Occipital lobe (tissue), 2 donors: Measurements from ENCODE around the gene ERVK3-1. TPM values are rescaled to one million over a fixed set of nuclear protein-coding genes. Genes with fewer than 3 reads are reported as not detected.
"Not testable (repeated sequence)": the region's sequence is repeated elsewhere in the genome, so short reads cannot be mapped to it uniquely, and the experiment has no call there.

Experiments
- DNase-seq: peaks from one replicate; lab custom pipeline; 2025; lab: John Stamatoyannopoulos, UW
- total RNA-seq: library from RNA; depleted of rRNA; stranded (reverse); fragments of >200 nt; gene quantifications from one replicate; pipeline ENCODE4 v1.2.3, GENCODE V29; 2014

ERVK3-1 gene
- total RNA-seq, 1 donor from 2014 or later = 20.6 TPM

DNA sequence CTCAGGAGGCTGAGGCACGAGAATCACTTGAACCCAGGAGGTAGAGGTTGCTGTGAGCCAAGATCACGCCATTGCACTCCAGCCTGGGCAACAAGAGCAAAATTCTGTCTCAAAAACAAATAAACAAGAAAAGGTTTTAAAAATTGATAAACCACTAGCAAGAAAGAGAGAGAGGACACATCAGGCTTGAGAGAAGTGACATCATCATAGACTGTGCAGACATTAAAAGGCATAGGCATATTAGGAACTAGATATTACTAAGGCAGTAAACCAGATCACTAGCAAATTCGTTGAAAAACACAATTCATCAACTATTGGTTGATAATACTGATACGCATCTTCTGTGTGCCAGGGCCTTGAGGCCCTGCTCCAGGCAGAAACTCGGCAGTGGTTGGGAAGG, 40.4 kb downstream of the ERVK3-1 start:
- DNase-seq = no peak

DNA sequence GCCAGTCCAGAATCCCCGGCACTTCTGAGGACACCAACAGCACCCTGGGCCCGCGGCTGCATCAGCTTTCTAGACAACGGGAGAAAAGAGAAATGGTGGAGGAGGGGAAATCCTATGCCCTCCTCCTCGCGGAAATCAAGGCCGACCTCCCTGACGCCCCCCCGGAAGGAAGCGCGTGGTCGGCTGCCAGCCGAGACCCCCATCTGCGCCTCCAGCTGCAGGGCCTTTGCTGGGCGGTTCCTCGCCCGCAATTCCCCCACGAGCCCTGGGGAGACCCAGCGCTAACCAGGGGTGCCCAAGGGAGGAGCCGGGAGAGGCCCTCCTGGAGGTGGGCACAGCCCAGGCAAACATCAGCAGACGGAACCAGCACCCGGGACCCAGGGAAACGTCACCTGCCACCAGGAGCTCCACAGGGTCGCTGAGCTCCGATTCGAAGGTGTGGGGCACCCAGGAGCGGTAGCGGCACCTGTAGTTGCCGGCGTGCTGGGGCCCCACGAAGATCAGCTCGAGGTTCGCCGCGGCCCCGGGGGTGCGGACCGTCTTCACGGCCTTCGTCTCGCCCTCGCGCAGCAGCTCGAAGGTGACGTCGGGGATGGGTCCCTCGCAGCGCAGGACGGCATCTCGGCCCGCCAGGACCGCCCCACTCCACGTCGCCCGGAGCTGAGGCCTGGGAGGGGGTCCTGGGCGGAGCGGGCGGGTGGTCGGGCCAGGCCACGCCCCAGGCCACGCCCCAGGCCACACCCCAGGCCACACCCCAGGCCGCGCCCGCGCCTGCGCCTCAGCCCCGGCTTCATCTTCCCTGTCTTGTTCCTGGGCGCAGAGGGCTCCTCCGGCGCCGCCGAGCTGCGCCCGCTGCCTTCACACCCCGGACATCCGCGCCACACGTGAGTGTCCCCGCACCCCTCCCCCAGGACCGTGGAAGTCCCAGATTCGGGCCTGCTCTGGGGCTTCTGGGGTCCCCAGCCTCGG, 42.1 kb downstream of the ERVK3-1 start:
- DNase-seq = peak; percentile 80

DNA sequence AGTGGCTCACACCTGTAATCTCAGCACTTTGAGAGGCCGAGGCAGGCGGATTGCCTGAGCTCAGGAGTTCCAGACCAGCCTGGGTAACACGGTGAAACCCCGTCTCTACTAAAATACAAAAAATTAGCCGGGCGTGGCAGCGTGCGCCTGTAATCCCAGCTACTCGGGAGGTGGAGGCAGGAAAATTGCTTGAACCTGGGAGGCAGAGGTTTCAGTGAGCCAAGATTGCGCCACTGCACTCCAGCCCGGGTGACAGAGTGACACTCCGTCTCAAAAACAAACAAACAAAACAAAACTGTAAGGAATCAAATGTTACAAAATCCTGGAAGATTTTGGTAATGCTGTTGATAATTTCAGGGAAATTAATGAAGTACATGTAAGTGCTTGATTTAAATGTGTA, 42.9 kb downstream of the ERVK3-1 start:
- DNase-seq = not testable (repeated sequence)

DNA sequence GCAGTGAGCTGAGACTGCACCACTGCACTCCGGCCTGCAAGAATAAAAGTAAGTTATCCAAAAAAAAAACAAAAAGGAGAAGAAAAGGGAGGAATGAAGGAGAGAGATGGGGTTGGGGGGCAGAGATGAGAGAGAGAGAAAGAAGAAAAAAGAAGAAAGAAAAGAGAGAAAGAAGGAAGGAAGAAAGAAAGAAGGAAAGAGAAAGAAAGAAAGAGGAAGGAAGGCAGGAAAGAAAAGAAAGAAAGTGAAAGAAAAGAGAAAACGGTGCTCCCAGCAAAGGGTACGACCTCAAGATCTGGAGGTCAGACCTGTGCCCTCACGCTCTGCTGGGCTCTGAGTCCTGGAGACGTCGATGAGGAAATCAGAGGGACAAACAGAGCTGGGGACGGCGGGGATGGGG, 44.4 kb downstream of the ERVK3-1 start:
- DNase-seq = no peak

DNA sequence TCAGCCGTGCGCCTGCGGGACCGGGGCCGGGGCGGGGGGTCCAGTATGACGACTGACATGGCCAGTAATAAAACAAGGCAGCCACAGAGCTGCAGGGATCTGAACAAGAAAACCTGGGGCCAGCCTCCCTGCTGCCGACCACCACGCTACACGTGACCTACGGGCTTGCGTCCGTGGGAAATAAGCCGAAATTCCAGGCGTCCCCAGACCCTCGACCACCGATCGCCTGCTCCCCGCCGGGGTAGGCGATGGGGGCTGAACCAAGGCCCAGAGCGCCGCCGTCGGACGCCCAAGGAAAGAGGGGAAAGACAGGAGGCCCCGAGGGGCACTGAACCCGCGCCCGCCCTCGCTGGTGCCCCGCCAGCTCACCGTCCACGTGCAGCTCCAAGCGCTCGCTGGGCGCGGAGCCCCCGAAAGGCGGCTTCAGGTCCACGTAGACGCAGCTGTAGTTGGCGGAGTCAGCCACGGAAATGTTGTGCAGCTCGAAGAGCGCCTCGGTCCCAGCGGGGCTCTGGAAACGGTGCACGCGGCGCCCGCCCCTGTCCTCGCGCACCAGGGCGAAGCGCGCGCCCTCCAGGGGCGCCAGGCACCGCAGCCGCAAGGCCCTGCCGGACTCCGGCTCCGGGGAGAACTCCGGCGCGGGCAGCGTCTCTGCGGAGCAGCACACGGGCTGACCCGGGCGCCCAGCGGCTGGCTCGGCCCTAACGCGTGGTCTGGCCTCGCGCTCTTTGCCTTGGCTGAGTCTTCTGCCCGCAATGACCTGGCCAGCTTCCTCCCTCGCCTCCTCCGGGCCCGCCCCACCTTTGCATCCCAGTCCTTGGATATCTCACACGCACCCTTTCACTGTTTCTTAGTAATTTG, 45.1 kb downstream of the ERVK3-1 start:
- no peak for DNase-seq

DNA sequence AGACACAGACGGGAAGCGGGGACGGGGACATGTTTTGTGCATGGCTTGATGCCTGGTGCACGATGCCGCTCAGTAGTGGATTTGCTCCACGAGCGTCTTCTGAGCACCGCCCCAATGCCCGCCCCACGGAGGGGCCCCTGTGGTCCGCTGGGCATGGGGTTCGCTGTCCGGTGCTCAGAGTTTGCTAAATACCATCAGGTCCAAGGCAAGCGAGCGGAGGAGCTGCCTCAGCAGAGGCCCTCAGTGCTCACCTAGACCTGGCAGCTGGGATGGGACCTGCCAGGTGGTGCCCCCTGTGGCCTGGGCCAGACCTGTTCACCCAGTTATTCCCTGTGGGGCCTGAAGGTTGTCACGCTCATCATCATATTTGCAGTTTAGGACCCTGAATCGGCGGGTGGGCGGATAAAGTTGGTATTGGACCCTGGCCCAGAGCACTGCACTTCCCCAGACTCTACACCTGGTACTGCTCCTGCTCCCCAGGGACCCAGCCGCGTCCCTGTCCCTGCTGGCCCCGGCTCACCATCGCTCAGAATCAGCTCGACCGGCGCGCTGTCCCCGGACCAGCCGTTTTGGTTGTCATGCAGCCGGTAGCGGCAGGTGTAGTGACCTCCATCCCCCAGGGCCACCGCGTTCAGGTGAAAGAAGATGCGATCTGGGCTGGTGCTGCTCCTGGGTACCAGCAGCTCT, 45.8 kb downstream of the ERVK3-1 start:
- DNase-seq = no peak

DNA sequence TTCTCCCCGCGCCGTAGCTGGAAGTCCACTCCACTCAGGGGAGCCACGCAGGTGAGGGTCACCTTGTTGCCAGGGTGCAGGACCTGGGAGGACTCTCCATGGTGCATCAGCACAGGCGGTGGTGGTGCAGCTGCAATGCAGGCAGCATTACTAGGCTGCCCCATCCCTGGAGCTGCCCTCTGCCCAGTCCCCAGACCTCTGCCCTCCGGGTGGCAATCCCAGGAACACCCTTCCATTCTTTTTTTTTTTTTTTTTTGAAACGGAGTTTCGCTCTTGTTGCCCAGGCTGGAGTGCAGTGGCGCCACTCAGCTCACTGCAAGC, 46.3 kb downstream of the ERVK3-1 start:
- DNase-seq = no peak

DNA sequence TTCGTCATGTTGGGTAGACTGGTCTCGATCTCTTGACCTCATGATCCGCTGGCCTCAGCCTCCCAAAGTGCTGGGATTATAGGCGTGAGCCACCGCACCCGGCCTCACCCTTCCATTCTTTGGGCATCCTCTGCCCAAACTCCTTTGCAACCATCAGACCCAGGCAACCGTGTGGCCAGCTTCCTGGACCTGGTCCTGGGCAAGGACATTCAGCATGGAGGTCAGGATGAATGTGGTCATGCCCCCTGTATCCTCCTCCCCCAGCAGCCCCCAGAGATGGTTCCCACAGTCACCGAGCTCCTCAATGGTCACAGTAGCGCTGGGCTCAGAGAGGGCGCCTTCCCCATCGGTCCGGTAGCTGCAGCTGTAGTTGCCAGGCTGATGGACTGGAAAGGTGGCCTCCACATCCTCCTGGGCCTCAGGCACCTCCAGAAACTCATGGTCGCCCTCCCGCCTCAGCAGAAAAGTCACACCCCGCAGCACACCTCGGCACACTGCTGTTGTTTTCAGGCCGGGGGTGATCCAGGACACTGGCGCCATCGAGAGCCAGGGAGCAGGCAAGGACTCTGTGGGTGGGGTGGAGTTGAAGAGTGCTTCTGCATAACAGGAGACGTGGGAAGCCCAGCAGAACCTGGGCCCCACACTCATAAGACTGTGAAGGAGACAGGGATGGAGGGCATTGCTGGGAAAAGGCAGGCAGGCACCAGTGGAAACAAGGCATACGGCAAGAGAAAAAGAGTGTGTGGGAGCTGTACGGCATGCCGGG, 47.0 kb downstream of the ERVK3-1 start:
- no peak for DNase-seq

DNA sequence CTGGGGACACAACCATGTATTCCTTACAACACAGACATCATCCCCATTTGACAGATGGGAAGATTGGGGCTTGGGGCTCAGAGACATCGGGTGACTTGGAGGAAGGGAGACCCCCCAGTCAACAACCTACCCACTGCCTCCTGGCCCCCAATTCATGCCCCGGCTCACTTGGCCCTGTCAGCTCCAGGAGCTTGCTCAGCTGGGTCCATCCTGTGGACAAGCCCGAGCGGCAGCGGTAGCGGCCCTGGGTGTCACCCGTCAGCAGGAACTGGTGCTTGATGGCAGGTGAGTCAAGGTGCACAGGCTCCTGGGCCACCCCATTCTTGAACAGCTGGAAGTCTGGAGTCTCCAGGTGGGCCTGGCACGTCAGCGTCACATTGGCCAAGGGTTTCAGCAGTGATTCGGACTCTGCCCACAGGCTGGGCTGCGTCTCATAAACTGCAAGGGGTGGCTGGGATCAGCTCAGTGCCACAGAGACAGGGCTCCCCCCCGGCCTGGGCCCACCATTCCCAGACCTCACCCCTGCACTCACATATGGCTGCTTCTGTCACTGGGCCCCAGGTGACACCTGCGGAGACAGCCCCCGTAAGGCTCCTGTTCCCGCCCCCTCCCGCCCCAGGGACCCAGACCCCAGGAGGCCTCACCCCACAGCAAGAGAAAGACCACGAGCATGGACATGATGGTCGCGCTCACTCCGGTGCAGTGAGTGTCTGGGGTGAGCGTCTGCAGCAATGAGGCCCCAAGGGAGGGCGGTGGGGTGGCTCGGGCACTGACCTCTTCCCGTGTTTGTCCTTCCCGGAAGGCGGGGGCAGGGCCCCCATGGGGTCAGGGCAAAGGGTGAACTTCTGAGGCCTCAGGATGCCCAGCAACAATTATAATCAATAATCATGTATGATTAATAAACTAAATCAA, 47.8 kb downstream of the ERVK3-1 start, which contains the start of gene A1BG:
Gene A1BG, minus strand, starts transcription at position 733 of the 912 bp plus-strand sequence. Its CDS starts 55 bp downstream, at position 678.
- DNase-seq = no peak

DNA sequence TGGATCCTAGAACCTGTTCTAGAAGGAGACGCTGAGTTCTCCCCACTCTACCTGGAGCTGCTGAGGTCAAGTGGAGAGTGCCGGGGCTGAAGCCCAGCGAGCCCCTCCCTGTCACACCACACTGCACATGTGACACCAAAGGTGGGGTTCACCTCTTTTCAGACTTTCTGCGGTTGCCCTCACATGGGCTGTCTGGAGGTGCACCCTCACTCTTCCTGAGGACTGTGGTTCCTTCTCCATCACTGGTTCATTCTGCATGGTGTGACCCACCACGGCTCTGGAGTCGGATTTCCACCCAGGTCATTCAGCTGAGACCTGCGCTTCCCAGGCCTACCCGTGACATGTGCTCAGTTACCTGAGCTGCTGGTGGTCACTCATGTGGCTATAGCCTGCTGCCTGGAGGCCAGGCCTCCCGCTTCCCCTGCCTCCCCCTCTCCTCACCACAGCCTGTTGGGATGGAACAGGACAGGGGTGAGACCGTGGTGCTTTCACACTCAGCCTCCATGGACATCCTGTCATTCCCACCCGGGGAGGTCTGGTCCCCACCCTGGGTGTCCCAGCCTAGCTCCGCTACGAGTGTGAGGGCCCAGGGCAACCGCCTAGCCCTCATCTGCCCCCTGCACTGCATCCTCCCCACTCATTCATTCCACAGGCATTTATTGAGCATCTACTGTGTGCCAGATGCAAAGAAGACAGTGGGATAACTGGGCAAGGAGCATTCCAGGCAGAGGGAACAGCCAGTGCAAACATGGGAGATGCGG, 48.7 kb downstream of the ERVK3-1 start:
- no peak for DNase-seq

DNA sequence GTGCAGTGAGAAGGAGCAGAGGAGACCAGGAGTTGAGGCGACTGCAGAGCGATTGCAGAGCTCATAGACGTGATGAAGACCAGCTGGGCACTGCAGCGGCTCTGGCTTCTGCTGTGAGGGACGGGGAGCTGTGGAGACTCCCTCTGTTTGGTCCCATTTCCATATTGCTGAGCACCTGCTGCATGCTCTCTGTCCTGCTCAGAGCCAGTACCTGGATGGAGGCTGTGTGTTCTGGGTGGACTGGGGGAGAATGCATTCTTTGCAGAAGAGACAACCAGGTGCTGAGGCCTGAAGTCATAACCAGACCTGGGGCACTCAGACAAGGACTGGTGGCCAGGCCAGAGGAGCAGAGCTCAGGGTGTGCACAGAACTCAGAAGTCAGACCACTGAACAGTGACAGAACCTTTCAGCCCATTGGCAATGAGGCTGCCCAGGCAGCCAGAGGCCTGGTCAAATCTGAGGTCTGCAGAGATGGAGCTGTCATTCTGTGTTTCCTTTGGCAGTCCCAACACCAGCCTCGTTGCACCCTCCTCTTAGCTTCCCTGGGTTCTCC, 49.4 kb downstream of the ERVK3-1 start:
- DNase-seq = no peak

DNA sequence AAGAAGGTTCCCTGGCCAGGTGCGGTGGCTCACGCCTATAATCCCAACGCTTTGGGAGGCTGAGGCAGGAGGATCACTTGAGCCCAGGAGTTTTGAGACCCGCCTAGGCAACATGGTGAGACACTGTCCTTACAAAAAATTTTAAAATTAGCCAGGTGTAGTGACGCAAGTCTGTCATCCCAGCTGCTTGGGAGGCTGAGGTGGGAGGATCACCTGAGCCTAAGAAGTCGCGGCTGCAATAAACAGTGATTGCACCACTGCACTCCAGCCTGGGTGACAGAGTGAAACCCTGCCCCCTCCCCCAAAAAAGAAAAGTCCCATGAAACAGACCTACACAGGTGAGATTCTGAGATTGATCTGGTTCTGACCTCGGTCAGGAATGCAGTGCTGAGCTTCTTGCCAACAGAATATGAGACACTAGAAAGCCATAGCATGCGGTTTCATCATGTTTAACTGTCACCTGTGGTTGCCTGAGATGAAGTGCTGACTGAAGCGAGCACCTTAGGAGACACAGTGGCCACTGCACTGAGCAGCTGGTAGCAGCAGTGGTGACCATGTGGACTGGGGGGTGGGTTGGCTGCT, 50.1 kb downstream of the ERVK3-1 start:
- no peak for DNase-seq

DNA sequence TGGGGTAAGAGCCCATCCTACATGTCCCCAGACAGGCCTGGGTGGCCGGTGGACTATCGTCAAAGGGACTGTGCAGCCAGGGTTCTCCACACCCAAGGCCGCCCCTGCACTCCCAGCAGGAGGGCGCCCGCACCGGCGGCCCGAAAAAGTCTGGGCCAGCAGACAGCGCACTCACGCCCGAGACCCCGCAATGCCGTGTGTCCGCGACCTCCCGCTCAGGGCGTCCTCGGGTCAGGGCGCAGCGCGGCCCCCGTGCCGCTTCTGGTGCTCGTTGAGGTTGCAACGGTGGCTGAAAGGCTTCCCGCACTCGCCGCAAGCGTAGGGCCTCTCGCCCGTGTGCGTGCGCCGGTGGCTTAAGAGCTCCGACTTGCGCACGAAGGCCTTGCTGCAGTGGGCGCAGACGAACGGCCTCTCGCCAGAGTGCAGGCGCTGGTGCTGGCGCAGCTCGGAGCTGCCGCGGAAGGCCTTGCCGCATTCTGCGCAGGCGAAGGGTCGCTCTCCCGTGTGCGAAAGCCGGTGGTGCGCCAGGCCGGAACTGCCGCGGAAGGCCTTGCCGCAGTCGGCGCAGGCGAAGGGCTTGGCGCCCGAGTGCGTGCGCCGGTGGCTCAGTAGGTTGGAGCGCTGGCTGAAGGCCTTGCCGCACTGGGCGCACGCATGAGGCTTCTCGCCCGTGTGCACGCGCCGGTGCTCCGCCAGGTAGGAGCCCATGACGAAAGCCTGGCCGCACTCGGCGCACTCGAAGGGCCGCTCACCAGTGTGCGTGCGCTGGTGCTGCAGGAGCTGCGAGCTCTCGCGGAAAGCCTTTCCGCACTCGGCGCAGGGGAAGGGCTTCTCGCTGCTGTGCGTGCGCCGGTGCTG, 51.0 kb downstream of the ERVK3-1 start:
- no peak for DNase-seq

DNA sequence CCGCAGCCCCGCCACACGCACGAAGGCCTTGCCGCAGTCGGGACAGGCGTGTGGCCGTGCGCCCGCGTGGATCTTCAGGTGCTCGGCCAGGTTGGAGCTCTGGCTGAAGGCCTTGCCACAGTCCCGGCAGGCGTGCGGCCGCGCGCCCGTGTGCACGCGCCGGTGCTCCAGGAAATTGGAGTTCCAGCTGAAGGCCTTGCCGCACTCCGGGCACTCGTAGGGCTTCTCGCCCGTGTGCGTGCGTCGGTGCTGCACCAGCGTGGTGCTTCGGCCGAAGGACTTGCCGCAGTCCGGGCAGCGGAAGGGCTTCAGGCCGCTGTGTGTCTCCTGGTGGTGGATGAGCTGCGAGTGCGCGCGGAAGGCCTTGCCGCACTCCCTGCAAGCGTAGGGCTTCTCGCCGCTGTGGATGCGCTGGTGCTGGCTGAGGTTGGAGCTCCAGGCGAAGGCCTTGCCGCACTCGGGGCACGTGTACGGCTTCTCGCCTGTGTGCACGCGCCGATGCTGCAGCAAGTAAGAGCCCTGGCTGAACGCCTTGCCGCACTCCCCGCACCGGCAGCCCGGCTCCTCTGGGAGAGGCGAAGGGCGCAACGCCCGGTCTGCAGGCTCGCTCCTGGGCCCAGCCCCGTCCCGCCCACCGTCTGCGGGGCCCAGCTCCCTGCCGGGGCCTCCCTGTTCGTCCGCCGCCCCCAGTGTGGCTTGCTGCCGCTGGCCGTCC, 51.7 kb downstream of the ERVK3-1 start:
- DNase-seq = no peak

DNA sequence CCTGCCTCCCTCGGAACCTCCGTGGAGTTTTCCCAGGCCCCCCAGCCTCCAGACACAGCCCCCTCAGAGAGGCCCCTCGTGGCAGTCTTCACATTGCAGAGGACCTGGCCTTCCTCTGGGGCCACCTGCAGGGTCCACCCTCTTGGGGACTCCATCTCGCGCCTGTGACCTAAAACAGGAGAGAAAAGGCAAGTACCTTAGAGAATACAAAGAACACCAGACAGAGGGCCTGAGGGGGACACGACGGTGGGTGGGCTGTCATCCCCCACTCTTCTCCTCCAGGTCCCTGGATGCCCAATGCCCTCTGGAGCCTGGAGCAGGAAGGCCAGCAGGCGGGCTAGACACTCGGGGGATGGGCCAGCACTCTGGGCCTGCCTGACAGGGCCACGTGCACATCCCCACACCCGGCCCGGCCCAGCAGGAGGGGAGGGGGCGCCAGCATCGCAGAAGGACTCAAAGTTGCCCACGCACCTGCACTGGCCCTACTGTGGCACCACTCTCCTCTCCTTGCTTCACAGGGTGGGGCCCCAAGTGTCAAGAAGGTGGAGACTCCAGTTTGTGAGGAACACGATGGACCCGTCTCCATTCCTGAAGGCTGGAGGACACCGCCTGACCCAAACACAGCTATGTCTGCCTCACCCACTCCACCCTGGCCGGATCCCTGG, 52.4 kb downstream of the ERVK3-1 start:
- DNase-seq = no peak

DNA sequence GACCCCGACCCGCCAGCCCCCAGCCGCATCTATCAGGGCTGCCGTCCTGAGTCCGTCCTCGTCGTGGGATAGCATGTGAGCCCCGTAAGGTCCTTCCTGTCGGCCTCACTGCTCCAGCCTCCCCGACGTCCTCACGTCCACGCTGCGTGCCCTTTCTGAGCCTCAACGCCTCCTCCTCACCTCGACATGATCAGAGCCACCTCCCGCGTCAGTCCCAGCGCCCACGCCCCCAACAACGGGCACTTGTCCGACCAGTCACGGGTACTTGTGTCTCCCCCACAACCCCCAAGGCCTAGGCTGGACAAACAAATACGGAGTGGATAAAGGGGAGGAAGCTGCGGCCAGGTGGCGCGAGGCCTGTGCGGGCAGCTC, 56.7 kb downstream of the ERVK3-1 start:
- no peak for DNase-seq
